NT2/D1 (cell line): ENCODE results near the gene MSRB3.

Experiments used
- YY1 ChIP-seq: IDR thresholded peaks from 2 replicates; pipeline ENCODE4 v1.6.1; 2011; ENCODE audit not compliant: insufficient read length, insufficient read depth
- ZNF274 ChIP-seq: IDR thresholded peaks from 2 replicates; pipeline ENCODE4 v1.6.1; 2011; ENCODE audit warnings: mild to moderate bottlenecking, low read depth, low read length

- TF ChIP-seq YY1, result no peak
- TF ChIP-seq ZNF274, result no peak
Measured at GRCh38 chr12:65492998-65493912, 214.8 kb downstream of the MSRB3 start.
